ENCODE results near the gene GLI1. TPM values are rescaled to one million over a fixed set of nuclear protein-coding genes. Genes with fewer than 3 reads are reported as not detected.
"Not testable (repeated sequence)": the region's sequence is repeated elsewhere in the genome, so short reads cannot be mapped to it uniquely, and the experiment has no call there.

GLI1 gene
- polyA plus RNA-seq, 2 of the 4 experiments (the other 2 are of a cell fraction) = 13.1 to 27.3 TPM

GRCh38 chr12:57511161-57511560, 51.6 kb downstream of the GLI1 start:
- TF ChIP-seq NR3C1 (IDR thresholded peaks at IDR 0.05) (no peak), TP53 (CRISPR knock-in tag; IDR thresholded peaks at IDR 0.05) (no peak)
- 91% methylated on average over 4 of the region's 4 CpGs for WGBS (ENCODE audit: missing lambda C conversion rate)
- ATAC-seq = no peak
- no peak for FAIRE-seq
- Histone ChIP-seq H3K4me3 (no peak overlapping the region), H3K27ac (no peak overlapping the region), H3K9me3 (no peaks in the 10 kb centered on the region), H3K4me1 (no peaks in the 10 kb centered on the region; the same call in 2 of the 3 replicates), H3K4me2 (no peak overlapping the region)
- DNase-seq (ENCODE audit: low read depth in 1 of 2, low spot score in 1 of 2) = no peak
- ChIA-PET POLR2A (interaction anchor here (0.6 to 1.6 kb wide), 4 partner anchors 8 to 1685 kb away, joined by 3 to 5 read pairs (median 5); no protein-coding TSS in a partner anchor), CTCF (interaction anchor here (0.6 to 2.1 kb wide), 5 partner anchors 8 to 72 kb away, joined by 3 to 11 read pairs (median 3); no protein-coding TSS in a partner anchor)

DNA sequence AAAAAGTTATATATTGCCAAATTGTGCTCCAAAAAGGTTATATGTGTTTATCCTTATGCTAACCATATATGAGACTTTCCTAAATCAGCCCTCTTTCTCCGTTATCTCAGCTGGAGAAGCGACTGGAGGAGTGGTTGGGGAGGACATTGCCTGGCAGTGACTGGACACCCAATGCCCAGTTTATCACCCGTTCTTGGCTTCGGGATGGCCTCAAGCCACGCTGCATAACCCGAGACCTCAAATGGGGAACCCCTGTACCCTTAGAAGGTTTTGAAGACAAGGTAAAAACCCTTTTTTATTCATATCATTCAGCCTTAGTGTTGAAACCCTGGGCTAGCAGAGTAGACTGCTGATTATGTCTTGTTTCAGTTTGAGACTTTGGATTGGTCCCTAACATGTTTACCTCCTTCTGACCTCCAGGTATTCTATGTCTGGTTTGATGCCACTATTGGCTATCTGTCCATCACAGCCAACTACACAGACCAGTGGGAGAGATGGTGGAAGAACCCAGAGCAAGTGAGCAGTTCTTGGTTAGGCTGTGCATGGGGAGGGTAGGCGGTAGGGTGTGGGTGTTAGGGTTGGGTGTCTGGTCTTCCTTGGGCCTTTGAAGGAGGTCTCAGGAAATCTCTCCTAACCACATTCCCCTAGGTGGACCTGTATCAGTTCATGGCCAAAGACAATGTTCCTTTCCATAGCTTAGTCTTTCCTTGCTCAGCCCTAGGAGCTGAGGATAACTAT, 52.2 kb downstream of the GLI1 start:
- ATAC-seq (no peak), DNase-seq (ENCODE audit: low read depth in 1 of 2, low spot score in 1 of 2) (no peak), FAIRE-seq (no peak)
- POLR2A ChIA-PET = interaction anchor here (0.6 to 1.6 kb wide), 5 partner anchors 7 to 1684 kb away, joined by 3 to 5 read pairs (median 5); partner anchors contain the start of gene DDIT3
- 0 out of 2 replicates have a peak, but pooled peaks have one; percentile 53 for TF ChIP-seq POLR2AphosphoS2 (conservative IDR thresholded peaks at IDR 0.05; ENCODE audit: low read length)
- no peak for TF ChIP-seq RAD21 (conservative IDR thresholded peaks at IDR 0.05 in 1 of 2, IDR thresholded peaks at IDR 0.05 in 1 of 2)
- TF ChIP-seq ELK1 (IDR thresholded peaks at IDR 0.05; ENCODE audit: low read depth, low read length) = no peak
- H3K4me2 ChIP-seq = no peak overlapping the region
- no peak overlapping the region for H3K4me3 ChIP-seq
- H3K27ac ChIP-seq = no peak overlapping the region
- 95% methylated on average over 7 of the region's 7 CpGs for WGBS (ENCODE audit: missing lambda C conversion rate)
- peaks cover 4% of the 10 kb centered on the region; the same call in 2 of the 3 replicates for H3K4me1 ChIP-seq
- CTCF ChIA-PET = interaction anchor here (0.6 to 2.1 kb wide), 5 partner anchors 9 to 205 kb away, joined by 3 to 11 read pairs (median 3); no protein-coding TSS in a partner anchor
- no peaks in the 10 kb centered on the region for H3K9me3 ChIP-seq

DNA sequence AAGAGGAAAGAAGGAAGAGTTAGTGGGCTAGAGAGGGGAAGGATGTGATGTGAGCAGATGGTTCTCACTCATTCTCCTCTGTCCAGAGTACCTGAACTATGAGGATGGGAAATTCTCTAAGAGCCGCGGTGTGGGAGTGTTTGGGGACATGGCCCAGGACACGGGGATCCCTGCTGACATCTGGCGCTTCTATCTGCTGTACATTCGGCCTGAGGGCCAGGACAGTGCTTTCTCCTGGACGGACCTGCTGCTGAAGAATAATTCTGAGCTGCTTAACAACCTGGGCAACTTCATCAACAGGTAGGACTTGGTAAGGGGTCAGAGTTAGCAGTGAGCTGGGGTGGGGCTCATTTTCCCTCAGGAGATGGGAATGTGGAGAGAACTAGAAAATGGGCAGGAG, 53.1 kb downstream of the GLI1 start:
- peak in 1 of 2 experiments; percentile 5; a peak in 1 of 6 replicates for ATAC-seq
- CTCF ChIA-PET = interaction anchor here (1.3 to 2.1 kb wide), 2 partner anchors 10 to 53 kb away, joined by 3 to 11 read pairs; no protein-coding TSS in a partner anchor
- POLR2A ChIA-PET = interaction anchor here (0.8 kb wide), 1 partner anchor 8 kb away, joined by 3 read pairs; the partner anchor contains the start of gene DDIT3
- no peak for FAIRE-seq
- Histone ChIP-seq H3K4me2 (no peak overlapping the region), H3K4me1 (peaks cover 13% of the 10 kb centered on the region), H3K27ac (no peak overlapping the region), H3K4me3 (no peak overlapping the region), H3K9me3 (no peaks in the 10 kb centered on the region)
- 92% methylated on average over 6 of the region's 6 CpGs for WGBS (ENCODE audit: missing lambda C conversion rate)
- TF ChIP-seq ZSCAN20 (CRISPR knock-in tag; IDR thresholded peaks at IDR 0.05) = no peak
- no peak for TF ChIP-seq ESRRA (IDR thresholded peaks at IDR 0.05; ENCODE audit: borderline replicate concordance, low read length)
- 0 out of 2 replicates have a peak, but pooled peaks have one; percentile 40 for TF ChIP-seq POLR2AphosphoS2 (conservative IDR thresholded peaks at IDR 0.05; ENCODE audit: low read length)
- DNase-seq (ENCODE audit: low read depth in 1 of 2, low spot score in 1 of 2) = no peak

GRCh38 chr12:57513266-57513665, 53.7 kb downstream of the GLI1 start:
- H3K27ac ChIP-seq = no peak overlapping the region
- FAIRE-seq (no peak), ATAC-seq (no peak), DNase-seq (ENCODE audit: low read depth in 1 of 2, low spot score in 1 of 2) (no peak)
- ChIA-PET POLR2A (no interaction called here), CTCF (interaction anchor here (1.3 to 1.7 kb wide), 2 partner anchors 51 to 54 kb away, joined by 3 to 6 read pairs; no protein-coding TSS in a partner anchor)
- no peak overlapping the region for H3K4me3 ChIP-seq
- peaks cover 19% of the 10 kb centered on the region for H3K4me1 ChIP-seq
- H3K4me2 ChIP-seq = no peak overlapping the region
- WGBS (ENCODE audit: missing lambda C conversion rate) = 97% methylated on average over 5 of the region's 5 CpGs
- no peak for TF ChIP-seq RAD21 (conservative IDR thresholded peaks at IDR 0.05 in 1 of 2, IDR thresholded peaks at IDR 0.05 in 1 of 2)
- no peak for TF ChIP-seq FOXS1 (CRISPR knock-in tag; IDR thresholded peaks at IDR 0.05)
- no peak for TF ChIP-seq HDAC2 (IDR thresholded peaks at IDR 0.05)
- TF ChIP-seq CEBPB (IDR thresholded peaks at IDR 0.05) = no peak
- no peak for TF ChIP-seq ESRRA (IDR thresholded peaks at IDR 0.05; ENCODE audit: borderline replicate concordance, low read length)
- TF ChIP-seq JUN (IDR thresholded peaks at IDR 0.05) = no peak
- no peak for TF ChIP-seq RCOR1 (IDR thresholded peaks at IDR 0.05; ENCODE audit: low read depth, low read length)
- TF ChIP-seq FOSB (CRISPR knock-in tag; IDR thresholded peaks at IDR 0.05) = no peak
- TF ChIP-seq RARB (CRISPR knock-in tag; IDR thresholded peaks at IDR 0.05) = no peak
- TF ChIP-seq HOXA7 (CRISPR knock-in tag; IDR thresholded peaks at IDR 0.05) = no peak
- no peak for TF ChIP-seq EHF (CRISPR knock-in tag; IDR thresholded peaks at IDR 0.05)
- TF ChIP-seq POLR2AphosphoS2 (conservative IDR thresholded peaks at IDR 0.05; ENCODE audit: low read length) = no peak
- TF ChIP-seq MAFK (IDR thresholded peaks at IDR 0.05; ENCODE audit: partially characterized antibody) = no peak
- TF ChIP-seq CHD2 (IDR thresholded peaks at IDR 0.05; ENCODE audit: low read length, partially characterized antibody) = no peak
- no peaks in the 10 kb centered on the region for H3K9me3 ChIP-seq

DNA sequence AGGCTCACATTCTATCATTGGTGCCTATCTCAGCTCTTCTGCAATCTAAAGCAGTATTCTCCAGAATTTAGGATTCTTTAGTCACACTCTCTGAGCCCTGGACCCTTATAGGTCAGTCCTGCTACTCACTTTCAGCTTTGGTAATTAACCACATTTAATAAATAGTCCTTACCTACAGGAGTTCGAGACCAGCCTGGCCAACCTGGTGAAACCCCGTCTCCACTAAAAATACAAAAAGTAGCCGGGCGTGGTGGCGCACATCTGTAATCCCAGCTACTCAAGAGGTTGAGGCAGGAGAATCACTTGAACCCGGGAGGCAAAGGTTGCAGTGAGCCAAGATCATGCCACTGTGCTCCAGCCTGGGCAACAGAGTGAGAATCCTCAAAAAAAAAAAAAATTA, 54.1 kb downstream of the GLI1 start:
- DNase-seq (ENCODE audit: low read depth in 1 of 2, low spot score in 1 of 2); H3K4me2 ChIP-seq; POLR2A ChIA-PET; H3K27ac ChIP-seq; ATAC-seq; H3K9me3 ChIP-seq; H3K4me3 ChIP-seq; FAIRE-seq: not testable (repeated sequence)
- peaks cover 23% of the 10 kb centered on the region for H3K4me1 ChIP-seq
- CTCF ChIA-PET = interaction anchor here (0.7 to 1.7 kb wide), 4 partner anchors 16 to 55 kb away, joined by 3 to 6 read pairs (median 4); no protein-coding TSS in a partner anchor
- WGBS (ENCODE audit: missing lambda C conversion rate) = 98% methylated on average over 6 of the region's 6 CpGs

GRCh38 chr12:57514246-57514645, 54.7 kb downstream of the GLI1 start:
- DNase-seq (ENCODE audit: low read depth in 1 of 2, low spot score in 1 of 2); FAIRE-seq; H3K4me3 ChIP-seq; H3K27ac ChIP-seq; H3K9me3 ChIP-seq; ATAC-seq; POLR2A ChIA-PET; H3K4me2 ChIP-seq: not testable (repeated sequence)
- peaks cover 27% of the 10 kb centered on the region for H3K4me1 ChIP-seq
- CTCF ChIA-PET = interaction anchor here (0.7 to 3.0 kb wide), 6 partner anchors 9 to 55 kb away, joined by 3 to 15 read pairs (median 6); no protein-coding TSS in a partner anchor
- WGBS (ENCODE audit: missing lambda C conversion rate) = 89% methylated on average over 9 of the region's 9 CpGs
